Lower leg skin (tissue), 4 donors: ENCODE data around the gene LATS1. TPM values are rescaled to one million over a fixed set of nuclear protein-coding genes. Genes with fewer than 3 reads are reported as not detected.

Experiments used
- total RNA-seq, 4 donors: library from RNA; depleted of rRNA; stranded (reverse); fragments of >200 nt; gene quantifications; one replicate each; pipeline ENCODE4 v1.1.0, GENCODE V29; 2016

The LATS1 gene
- total RNA-seq, 4 donors from 2014 or later: 17.6 to 27.9 (median 24.3) TPM

Other genes starting within 250 kb of the LATS1 start
- 1 to 10 TPM in 2 of 4 donors, under 1 TPM in 2; 0.42 to 2.2 (median 0.92) TPM for gene ZC3H12D, start 233.1 kb downstream of the LATS1 start, total RNA-seq
- 10 to 100 TPM; 17.8 to 28.1 (median 24.0) TPM for gene PPIL4, start 172.1 kb downstream of the LATS1 start, total RNA-seq
- 10 to 100 TPM; 37.3 to 49.0 (median 43.7) TPM for gene GINM1, start 151.7 kb downstream of the LATS1 start, total RNA-seq
- gene KATNA1, start 69.4 kb downstream of the LATS1 start, total RNA-seq: 10 to 100 TPM; 19.2 to 25.7 (median 23.3) TPM
- 10 to 100 TPM; 14.6 to 35.2 (median 17.2) TPM for gene NUP43, start 28.4 kb upstream of the LATS1 start, total RNA-seq
- 10 to 100 TPM; 68.4 to 93.5 (median 78.3) TPM for gene PCMT1, start 31.6 kb upstream of the LATS1 start, total RNA-seq
- gene LRP11, start 146.3 kb upstream of the LATS1 start, total RNA-seq: 10 to 100 TPM; 56.0 to 98.3 (median 78.4) TPM
- gene RAET1E, start 180.0 kb upstream of the LATS1 start, total RNA-seq: 10 to 100 TPM; 20.8 to 48.5 (median 36.2) TPM
- gene RAET1G, start 205.0 kb upstream of the LATS1 start, total RNA-seq: 1 to 10 TPM in 2 of 4 donors, under 1 TPM in 1, not detected in 1; 0.34 to 5.5 (median 4.5) TPM
- gene ULBP2, start 223.9 kb upstream of the LATS1 start, total RNA-seq: under 1 TPM in 2 of 4 donors, not detected in 2; 0.25 to 0.68 TPM
- gene ULBP1, start 245.8 kb upstream of the LATS1 start, total RNA-seq: under 1 TPM in 2 of 4 donors, not detected in 2; 0.32 to 0.38 TPM